HS-5 (cell line): ENCODE data around the gene KLHL13.
A peak's percentile ranks its signal among the peaks of the same experiment; 100 is the strongest.
"Not testable (repeated sequence)": the region's sequence is repeated elsewhere in the genome, so short reads cannot be mapped to it uniquely, and the experiment has no call there.

Source experiments
- DNase-seq: peaks from one replicate; pipeline ENCODE4 v3.0.0-alpha.2; 2012; ENCODE audit warnings: low read depth

The KLHL13 gene

GRCh38 chrX:118066867-118067515 lies 49.6 kb downstream of the KLHL13 start:
- no peak for DNase-seq

GRCh38 chrX:118062817-118063615 lies 53.6 kb downstream of the KLHL13 start:
- DNase-seq, result no peak

- DNase-seq, result no peak
Observed at GRCh38 chrX:118062048-118062789, 54.4 kb downstream of the KLHL13 start.

GRCh38 chrX:118058924-118059323 lies 57.7 kb downstream of the KLHL13 start:
- no peak for DNase-seq

GRCh38 chrX:118056870-118057269 lies 59.7 kb downstream of the KLHL13 start:
- no peak for DNase-seq

DNA sequence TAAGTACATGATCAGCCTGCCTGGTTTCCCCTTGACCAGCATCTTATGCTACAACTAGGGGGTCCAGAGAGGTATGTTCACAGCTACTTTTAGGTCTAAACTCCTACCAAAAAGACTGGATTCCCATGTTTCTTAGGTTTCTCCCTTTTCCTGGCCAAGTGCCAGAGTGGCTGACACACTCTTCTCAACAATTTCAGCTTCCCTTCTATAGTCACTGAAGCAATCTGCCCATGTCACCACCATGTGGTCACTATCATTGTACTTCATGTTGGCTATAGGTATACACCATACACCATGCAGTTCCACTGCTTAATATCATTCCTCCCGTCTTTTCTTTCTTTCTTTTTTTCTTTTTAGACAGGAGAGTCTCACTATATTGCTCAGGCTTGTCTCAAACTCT lies 66.9 kb downstream of the KLHL13 start:
- no peak for DNase-seq

DNA sequence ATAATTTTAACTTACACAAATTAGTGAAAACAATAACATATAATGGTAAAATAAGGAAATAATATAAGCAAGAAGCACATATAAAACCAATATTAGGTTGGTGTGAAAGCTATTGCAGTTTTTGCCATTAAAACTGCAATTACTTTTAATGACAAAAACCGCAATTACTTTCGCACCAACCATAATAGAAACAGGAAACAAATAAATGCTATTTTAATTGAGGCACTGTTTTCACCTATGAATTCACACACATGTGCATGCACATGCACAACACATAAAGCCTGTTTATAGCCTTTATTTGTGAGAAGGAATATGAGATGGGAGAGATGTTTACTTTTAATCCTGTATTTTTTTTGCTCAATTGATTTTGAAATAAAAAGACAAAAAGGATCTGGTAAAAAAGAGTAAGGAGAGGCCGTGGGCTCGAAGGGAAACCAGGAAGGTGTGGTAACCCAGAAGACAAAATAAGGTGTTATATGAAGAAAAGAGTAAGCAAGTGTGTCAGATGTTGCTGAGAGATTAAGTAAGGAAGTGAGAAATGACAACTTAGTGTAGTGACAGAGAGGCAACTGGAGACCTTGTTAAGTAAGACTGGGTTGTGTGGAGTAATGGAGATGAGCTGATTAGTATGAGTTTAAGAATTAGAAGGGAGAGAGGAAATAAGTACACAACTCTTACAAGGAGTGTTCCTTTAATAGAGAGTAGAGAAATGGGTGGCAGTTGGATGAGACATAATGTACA lies 69.0 kb downstream of the KLHL13 start:
- no peak for DNase-seq

DNA sequence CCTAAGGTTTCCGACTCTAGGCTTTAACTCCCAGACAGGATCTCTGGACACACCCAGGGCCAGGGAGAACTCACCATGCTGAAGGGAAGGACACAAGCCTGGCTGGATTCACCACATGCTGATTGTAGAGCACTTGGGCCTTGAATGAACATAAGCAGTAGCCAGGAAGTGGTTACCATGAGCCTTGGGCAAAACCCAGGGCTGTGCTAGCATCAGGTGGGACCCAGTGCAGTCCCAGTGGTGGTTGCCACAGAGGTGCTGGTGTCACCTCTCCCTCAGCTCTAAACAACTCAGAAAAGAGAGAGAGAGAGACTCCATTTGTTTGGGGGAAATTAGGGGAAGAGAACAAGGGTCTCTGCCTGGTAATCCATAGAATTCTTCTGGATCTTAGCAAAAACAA lies 77.0 kb downstream of the KLHL13 start:
- no peak for DNase-seq

GRCh38 chrX:118038614-118039365 lies 77.8 kb downstream of the KLHL13 start:
- no peak for DNase-seq

GRCh38 chrX:118026631-118027030 lies 90.0 kb downstream of the KLHL13 start:
- DNase-seq, result no peak

DNA sequence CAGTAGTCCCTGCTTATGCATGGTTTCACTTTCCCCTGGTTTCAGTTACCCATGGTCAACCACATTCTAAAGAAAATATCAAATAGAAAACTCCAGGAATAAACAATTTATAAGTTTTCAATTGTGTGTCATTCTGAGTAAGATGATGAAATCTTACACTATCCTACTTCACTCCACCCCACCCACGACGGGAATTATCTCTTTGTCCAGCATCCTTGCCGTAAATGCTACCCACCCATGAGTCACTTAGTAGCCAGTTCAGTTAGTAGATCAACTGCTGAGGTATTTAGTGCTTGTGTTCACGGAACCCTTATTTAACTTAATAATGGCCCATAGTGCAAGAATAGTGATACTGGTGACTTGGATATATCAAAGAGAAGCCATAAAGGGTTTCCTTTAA lies 91.4 kb downstream of the KLHL13 start:
- DNase-seq, result no peak

DNA sequence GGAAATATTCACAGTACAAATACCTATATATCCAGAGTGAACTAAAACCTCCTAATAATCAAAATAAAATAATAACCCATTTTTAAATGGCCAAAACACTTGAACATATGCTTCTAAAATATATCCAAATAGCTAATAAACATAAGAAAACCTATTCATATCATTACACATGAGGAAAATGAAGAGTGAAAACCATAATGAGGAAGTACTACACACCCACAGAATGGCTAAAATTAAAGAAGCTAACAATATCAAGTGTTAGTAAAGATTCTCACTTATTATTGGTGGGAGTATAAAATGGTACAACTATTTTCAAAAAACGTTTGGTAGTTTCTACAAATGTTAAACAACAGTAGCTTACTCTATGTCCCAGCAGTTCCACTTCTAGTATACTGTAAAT lies 92.1 kb downstream of the KLHL13 start:
- no peak for DNase-seq

DNA sequence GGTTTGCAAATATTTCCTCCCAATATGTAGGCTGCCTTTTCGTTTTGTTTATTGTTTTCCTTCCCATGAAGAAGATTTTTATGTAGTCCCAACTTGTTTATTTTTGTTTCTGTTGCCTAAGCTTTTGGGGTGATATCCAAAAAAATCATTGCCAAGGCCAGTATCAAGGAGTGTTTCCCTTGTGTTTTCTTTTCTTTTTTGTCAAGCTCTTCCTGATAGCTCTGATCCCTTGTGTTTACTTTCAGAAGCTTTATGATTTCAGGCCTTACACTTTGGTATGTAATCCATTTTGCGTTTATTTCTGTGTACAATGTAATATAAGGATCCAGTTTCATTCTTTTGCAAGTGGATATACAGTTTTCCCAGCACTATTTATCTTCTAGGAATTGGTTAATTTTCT lies 93.9 kb downstream of the KLHL13 start:
- no peak for DNase-seq

DNA sequence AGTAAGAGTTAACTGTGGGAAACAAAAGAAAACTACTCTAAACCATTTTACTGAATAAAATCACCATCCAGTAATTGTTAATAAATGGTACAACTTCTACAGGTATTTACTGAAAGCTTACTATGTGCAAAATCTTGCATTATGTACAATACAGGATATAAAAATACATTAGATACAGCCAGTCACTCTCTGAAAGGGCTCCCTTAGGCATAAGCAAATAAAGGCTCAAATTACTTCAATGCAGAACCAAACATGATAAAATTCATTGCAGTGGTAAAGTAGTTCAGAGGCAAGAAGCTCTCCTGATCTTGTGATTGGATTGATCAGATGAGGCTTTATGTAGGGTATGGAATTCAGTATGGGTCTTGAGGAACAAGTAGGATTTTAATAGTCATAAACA lies 100.2 kb downstream of the KLHL13 start:
- no peak for DNase-seq

DNA sequence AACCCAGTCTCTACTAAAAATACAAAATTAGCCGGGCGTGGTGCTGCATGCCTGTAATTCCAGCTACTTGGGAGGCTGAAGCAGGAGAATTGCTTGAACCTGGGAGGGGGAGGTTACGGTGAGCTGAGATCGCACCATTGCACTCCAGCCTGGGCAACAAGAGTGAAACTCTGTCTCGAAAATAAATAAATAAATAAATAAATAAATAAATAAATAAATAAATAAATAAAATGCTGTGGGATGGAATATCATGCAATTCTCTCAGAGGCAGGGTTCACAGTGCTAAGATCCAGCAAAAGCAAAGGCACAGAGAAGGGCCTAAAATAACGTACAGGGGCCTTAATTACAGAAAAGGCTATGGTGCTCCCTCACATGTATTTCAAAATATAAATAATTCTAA lies 114.2 kb downstream of the KLHL13 start:
- DNase-seq, result not testable (repeated sequence)

DNA sequence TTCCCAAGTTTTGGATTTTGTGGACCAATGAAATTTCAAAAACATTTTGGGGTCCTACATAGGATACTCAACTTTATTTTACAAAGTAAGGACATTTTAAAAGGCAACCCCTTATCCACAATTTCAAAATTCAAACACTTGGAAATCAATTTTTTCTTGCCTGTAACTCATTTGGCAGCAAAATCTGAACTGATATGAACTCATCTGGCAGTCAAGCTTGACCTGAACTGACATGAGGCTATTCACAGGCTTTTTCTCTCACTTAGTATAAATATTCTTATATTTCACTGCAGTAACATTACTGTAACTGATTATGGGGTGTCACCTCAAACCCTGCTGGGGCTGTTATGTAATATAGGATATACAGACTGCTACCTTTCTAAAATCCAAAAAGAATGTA lies 116.1 kb downstream of the KLHL13 start:
- no peak for DNase-seq

DNA sequence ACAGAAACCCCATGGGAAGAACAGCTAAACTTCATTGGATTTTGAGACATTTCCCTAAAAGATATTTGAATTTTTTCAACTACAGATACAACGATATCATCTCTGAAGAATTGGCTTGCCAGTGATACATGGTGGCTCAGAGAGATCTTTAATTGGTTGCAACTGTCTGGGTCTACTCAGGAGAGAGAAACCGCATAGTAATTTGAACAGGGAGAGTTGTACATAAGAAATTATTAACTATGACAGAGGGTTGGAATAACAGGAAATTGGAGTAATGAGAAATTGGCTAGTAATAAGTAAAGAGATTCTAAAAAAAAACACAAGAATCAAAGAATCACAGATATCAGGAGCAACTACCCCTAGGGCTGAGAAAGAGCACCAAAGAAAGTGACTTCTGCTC lies 118.4 kb downstream of the KLHL13 start:
- DNase-seq, result no peak

DNA sequence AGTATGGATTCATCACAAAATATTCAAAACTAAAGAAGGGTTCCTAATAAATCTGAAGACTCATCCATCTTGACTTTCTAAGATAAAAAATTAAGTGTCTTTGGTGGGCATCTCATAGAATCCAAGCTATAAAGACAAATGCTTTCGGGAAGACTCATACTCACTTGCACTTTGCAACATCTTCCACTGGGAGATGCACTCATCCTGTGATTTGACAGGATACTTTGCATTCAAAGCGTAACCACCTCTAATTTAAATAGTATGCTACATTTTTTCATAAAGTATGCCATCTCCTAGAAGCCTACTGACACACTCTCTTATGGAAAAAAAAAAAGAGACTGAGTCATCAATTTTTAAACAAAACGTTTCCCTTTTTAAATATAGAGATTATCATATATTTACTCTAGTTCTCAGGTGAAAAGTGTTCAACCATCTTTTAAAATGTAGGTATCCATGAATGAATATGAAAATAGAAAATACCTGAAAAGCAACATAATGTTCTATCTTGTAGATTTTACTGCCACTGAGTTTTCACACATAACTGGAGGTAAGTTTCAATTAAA lies 119.6 kb downstream of the KLHL13 start:
- peak; percentile 32 for DNase-seq

DNA sequence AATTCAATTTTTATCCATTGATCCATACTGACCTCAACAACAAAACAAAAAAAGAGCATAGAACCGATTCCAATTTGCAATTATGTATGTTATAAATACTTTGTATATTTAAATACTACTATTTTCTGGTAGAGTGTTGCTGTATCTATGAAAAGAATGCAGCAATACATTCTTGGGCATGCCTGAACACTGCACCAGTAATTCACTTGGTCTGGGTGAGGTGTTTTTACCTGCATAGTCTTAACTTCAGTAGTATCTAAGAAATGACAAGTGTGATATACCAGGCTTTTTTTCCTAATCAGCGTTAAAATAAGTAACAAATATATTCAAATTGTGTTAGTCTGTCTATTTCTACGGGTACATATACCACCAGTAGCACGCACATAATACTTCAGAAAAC lies 120.2 kb downstream of the KLHL13 start:
- no peak for DNase-seq

DNA sequence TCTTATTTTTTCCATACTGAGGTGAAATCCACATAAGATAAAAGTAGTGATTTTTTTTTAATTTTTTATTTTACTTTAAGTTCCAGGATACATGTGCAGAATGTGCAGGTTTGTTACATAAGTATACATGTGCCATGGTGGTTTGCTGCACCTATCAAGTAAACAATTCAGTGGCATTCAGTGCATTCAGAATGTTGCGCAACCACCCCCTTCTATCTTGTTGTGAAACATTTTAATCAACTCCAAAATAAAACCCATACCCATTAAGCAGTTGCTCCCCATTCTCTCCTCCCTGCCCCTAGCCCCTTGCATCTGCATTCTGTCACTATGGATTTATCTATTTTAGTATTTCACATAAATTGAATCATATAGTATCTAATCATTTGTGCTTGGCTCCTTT lies 121.2 kb downstream of the KLHL13 start:
- DNase-seq, result no peak

DNA sequence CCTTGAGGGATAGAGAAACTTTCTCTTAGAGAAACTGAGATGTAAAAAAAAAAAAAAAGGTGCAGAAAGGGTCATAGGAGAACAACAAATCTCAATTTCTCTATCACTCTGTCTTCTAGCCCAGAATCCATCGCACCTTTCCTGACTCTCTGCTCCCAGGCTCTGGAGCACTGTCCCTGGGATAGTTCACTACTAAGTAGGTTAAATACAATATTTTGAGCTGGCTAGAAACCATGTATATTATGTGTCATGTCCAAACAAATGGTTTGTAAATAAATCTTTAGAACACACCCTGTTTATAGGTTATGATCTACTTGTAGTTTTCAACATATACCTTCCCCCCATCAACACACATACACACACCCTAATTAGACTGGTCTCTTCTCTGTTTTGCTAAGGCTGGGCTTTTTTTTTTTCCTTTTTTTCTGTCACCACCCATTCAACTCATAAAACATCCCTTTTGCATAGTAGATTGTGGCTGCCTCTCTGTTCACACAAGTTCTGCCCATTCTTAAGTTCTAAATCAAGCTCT lies 124.4 kb downstream of the KLHL13 start:
- DNase-seq, result no peak
